BLaER1 (cell line): ENCODE results near the gene ST8SIA2.
"Not testable (repeated sequence)": the region's sequence is repeated elsewhere in the genome, so short reads cannot be mapped to it uniquely, and the experiment has no call there.

ENCODE experiments used
- H3K27ac ChIP-seq: shearing (Covaris generic); formaldehyde crosslinking; 2 replicates; pipeline ENCODE4 v1.8.1; 2022
- H3K27me3 ChIP-seq: shearing (Covaris generic); formaldehyde crosslinking; 2 replicates; pipeline ENCODE4 v1.8.1; 2022
- H3K36me3 ChIP-seq: shearing (Covaris generic); formaldehyde crosslinking; 2 replicates; pipeline ENCODE4 v1.8.1; 2022
- H3K4me1 ChIP-seq: shearing (Covaris generic); formaldehyde crosslinking; 2 replicates; pipeline ENCODE4 v1.8.1; 2022
- H3K4me2 ChIP-seq: shearing (Covaris generic); formaldehyde crosslinking; 2 replicates; pipeline ENCODE4 v1.8.1; 2022
- H3K4me3 ChIP-seq: shearing (Covaris generic); formaldehyde crosslinking; 2 replicates; pipeline ENCODE4 v1.8.1; 2022
- H3K9ac ChIP-seq: shearing (Covaris generic); formaldehyde crosslinking; 2 replicates; pipeline ENCODE4 v1.8.1; 2022
- H3K9me3 ChIP-seq: shearing (Covaris generic); formaldehyde crosslinking; 2 replicates; pipeline ENCODE4 v1.8.1; 2022
- H4K20me1 ChIP-seq: shearing (Covaris generic); formaldehyde crosslinking; 2 replicates; pipeline ENCODE4 v1.8.1; 2022
- Cebpa-rat ChIP-seq: shearing (Covaris generic); IDR thresholded peaks from 2 replicates; pipeline ENCODE4 v1.8.1; 2022

Gene ST8SIA2

DNA sequence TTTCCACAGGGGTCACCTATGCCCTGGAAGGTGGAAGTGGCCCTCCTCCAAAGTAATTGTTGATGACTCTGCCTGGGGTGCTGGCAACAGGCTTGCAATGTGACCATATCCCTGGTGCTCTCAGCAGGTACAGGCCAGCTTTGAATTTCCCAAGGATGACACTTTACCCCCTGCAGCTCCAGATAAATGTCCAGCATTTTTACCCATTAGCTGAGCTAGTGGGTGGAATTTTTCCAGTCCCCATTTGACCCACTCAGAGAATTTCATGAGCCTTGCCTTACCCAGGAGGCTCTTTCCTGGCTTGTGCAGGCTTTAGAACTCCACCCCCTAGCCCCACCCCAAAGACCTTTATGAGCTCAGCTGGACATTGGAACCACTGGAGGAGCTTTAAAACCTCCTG is 77.6 kb downstream of the ST8SIA2 start:
- no peaks in the 10 kb centered on the region for H3K4me1 ChIP-seq
- no peaks in the 10 kb centered on the region for H4K20me1 ChIP-seq
- TF ChIP-seq Cebpa-rat, result no peak
- H3K9me3 ChIP-seq, result no peaks in the 10 kb centered on the region
- no peak overlapping the region for H3K9ac ChIP-seq
- H3K4me2 ChIP-seq, result no peak overlapping the region
- no peaks in the 10 kb centered on the region for H3K27me3 ChIP-seq
- no peak overlapping the region for H3K4me3 ChIP-seq
- H3K27ac ChIP-seq, result no peak overlapping the region
- H3K36me3 ChIP-seq, result peaks cover 18% of the 10 kb centered on the region

DNA sequence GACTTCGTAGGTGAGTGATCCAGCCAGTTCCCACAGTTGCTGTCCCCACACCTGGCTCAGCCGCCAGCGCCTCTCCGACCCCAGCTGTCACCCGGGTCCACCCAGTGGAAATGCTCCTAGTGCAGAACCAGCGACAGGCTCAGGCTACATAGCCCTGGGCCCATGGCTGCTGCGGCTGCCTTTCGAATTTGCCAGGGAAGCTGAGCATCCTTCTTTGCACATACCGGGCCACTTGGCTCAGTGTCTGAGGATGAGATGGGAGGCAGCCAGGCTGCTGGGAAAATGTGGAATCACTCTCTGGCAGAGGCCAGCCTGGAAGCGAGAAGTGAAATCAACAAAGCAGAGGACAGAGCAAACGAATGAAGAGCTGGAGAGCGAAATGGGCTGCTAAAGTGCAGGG is 80.1 kb downstream of the ST8SIA2 start:
- Histone ChIP-seq H4K20me1 (no peaks in the 10 kb centered on the region), H3K36me3 (no peaks in the 10 kb centered on the region), H3K9me3 (no peaks in the 10 kb centered on the region), H3K27ac (no peak overlapping the region), H3K4me2 (no peak overlapping the region), H3K27me3 (no peaks in the 10 kb centered on the region), H3K4me3 (no peak overlapping the region), H3K9ac (no peak overlapping the region), H3K4me1 (no peaks in the 10 kb centered on the region)
- no peak for TF ChIP-seq Cebpa-rat

DNA sequence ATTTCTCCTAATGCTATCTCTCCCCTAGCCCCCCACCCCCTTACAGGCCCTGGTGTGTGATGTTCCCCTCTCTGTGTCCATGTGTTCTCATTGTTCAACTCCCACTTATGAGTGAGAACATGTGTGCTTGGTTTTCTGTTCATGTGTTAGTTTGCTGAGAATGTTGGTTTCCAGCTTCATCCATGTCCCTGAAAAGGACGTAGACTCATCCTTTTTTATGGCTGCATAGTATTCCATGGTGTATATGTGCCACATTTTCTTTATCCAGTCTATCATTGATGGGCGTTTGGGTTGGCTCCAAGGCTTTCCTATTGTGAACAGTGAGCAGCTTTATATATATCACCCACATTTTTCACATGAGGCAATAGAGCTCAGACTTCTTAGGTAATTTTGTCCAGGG is 86.0 kb downstream of the ST8SIA2 start:
- H3K36me3 ChIP-seq, H3K4me3 ChIP-seq, H3K9ac ChIP-seq, H3K4me1 ChIP-seq, H3K9me3 ChIP-seq, H3K27me3 ChIP-seq, H3K4me2 ChIP-seq, H3K27ac ChIP-seq, H4K20me1 ChIP-seq: not testable (repeated sequence)

DNA sequence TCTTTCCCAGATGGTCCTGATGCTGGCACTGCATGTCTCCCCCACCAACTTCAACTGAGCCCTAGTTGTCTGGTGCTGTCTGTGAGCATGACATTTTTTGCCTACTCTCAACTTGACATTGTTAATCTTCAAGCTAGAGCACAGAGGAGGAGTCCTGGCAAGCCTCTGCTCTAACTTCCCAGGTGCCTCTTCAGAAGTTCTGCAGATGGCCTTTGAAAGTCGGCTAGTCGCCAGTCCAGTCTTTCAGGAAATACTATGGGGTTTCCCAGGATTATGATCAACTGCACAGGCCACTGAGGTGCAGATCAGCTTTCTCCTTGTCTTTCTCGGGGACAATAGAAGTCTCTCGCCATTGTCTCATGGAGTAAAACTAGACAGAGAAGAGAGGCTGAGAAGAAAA is 86.7 kb downstream of the ST8SIA2 start:
- H3K36me3 ChIP-seq, result no peaks in the 10 kb centered on the region
- H3K4me3 ChIP-seq, result no peak overlapping the region
- H3K27me3 ChIP-seq, result no peaks in the 10 kb centered on the region
- no peak overlapping the region for H3K27ac ChIP-seq
- no peaks in the 10 kb centered on the region for H3K4me1 ChIP-seq
- no peaks in the 10 kb centered on the region for H4K20me1 ChIP-seq
- no peak for TF ChIP-seq Cebpa-rat
- H3K9me3 ChIP-seq, result no peaks in the 10 kb centered on the region
- no peak overlapping the region for H3K4me2 ChIP-seq
- no peak overlapping the region for H3K9ac ChIP-seq

DNA sequence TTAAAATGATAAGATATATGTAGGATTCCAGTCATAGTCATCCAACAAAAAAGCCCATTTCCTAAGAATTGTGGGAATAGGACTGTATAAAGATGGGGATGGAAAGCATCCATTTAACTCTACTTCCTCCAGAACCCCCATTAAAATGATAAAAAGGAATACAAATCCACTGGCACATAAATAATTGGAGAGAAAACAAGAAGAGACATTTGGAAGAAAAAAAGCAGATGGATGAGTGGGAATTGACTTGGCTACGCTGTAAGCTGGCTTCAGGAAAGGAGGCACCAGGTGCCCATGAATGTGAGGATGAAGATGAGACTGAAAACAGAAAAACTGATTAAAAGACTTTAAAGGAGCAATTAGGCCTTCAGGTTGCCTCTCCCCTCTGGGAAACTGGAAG is 91.8 kb downstream of the ST8SIA2 start:
- H3K27ac ChIP-seq, result no peak overlapping the region
- H3K4me1 ChIP-seq, result no peaks in the 10 kb centered on the region
- no peak overlapping the region for H3K9ac ChIP-seq
- no peak overlapping the region for H3K4me3 ChIP-seq
- TF ChIP-seq Cebpa-rat, result no peak
- H3K36me3 ChIP-seq, result no peaks in the 10 kb centered on the region
- no peak overlapping the region for H3K4me2 ChIP-seq
- peaks cover 10% of the 10 kb centered on the region for H3K9me3 ChIP-seq
- H4K20me1 ChIP-seq, result no peaks in the 10 kb centered on the region
- no peaks in the 10 kb centered on the region for H3K27me3 ChIP-seq

DNA sequence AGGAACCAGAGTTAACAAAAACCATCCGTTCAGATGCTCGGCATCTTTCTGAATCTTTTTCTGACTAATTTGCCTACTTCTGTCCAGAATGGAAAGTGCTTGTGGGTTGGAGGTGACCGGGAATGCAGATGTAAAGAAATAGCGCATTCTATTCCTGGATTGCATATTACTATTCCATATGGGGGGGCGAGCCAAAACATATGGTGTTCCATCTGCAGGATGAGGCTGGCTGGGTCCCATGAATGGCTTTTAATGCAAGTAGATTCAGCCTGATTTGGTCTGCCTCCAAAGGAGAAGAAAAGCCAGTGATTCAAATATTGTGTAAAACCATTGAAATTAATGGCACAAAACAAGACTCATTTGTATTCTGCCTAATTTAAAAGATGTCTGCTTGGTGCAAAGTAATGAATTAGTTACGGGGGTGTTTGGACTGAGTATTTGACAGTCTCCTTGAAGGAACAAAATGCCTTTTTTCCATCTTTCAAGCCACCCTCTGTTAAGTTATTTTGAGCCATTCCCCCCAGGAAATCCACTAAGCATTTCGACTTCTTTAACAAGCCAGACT is 99.0 kb downstream of the ST8SIA2 start:
- H3K27me3 ChIP-seq, result no peaks in the 10 kb centered on the region
- TF ChIP-seq Cebpa-rat, result no peak

DNA sequence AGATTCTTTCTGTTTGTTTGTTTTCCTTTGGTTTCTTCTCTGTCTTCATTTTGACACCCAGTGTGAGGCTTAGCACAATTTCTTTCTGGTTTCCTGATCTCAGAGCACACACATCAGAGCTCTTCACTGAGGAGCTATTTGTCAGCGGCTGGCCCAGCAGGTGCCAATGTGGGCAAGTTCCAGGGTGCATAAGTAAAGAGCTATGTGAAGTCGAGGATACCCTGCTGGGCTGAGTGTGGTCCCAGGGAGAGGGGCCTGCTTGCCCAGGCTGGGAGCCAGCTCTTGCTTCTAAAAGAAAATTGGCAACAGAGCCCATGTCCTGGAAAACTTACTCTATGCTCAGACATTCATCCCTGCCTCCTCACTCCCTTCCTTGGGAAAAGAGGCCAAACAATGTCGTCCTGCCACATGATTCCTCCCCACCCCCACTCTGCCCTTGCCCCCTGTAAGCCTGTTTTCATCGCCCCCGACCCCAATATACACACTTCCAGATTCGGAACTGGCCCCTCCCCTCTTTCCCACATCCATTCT is 101.2 kb downstream of the ST8SIA2 start:
- Histone ChIP-seq H3K4me3 (no peak overlapping the region), H3K9ac (no peak overlapping the region), H3K4me2 (no peak overlapping the region), H3K36me3 (no peaks in the 10 kb centered on the region), H3K27ac (no peak overlapping the region), H3K4me1 (no peaks in the 10 kb centered on the region), H3K27me3 (no peaks in the 10 kb centered on the region), H4K20me1 (no peaks in the 10 kb centered on the region), H3K9me3 (peaks cover 11% of the 10 kb centered on the region)
- no peak for TF ChIP-seq Cebpa-rat

More for the DNA sequence above, 99.0 kb downstream of the ST8SIA2 start:
- H3K27ac ChIP-seq, result no peak overlapping the region
- H3K36me3 ChIP-seq, result no peaks in the 10 kb centered on the region
- no peak overlapping the region for H3K9ac ChIP-seq
- H3K4me2 ChIP-seq, result no peak overlapping the region
- H3K9me3 ChIP-seq, result peaks cover 16% of the 10 kb centered on the region
- H3K4me3 ChIP-seq, result no peak overlapping the region
- no peaks in the 10 kb centered on the region for H4K20me1 ChIP-seq
- H3K4me1 ChIP-seq, result no peaks in the 10 kb centered on the region

DNA sequence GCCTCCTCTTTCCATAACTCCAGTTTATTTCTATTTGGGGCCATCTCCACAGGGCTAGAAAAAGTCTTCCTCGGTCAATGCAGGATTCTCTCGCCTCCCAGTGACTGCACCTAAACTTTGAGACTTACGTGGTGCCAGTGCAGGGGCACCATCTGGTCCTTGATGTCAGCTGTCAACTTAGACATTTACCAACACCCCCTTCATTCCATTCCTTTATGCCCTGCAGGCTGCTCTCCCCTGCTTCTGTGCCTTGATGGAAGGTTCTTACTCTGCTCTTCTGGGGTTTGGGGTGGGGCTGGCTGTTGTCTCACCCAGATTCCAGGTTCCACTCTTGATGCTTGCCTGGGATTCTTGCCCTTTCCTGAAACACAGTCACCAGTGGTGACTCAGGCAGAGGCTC is 101.8 kb downstream of the ST8SIA2 start:
- no peaks in the 10 kb centered on the region for H3K36me3 ChIP-seq
- H3K27ac ChIP-seq, result no peak overlapping the region
- TF ChIP-seq Cebpa-rat, result no peak
- H3K4me2 ChIP-seq, result no peak overlapping the region
- no peaks in the 10 kb centered on the region for H3K4me1 ChIP-seq
- H3K9me3 ChIP-seq, result 0 out of 2 replicates have a peak, but pooled peaks cover 6% of the 10 kb centered on the region
- no peaks in the 10 kb centered on the region for H4K20me1 ChIP-seq
- no peak overlapping the region for H3K4me3 ChIP-seq
- no peaks in the 10 kb centered on the region for H3K27me3 ChIP-seq
- H3K9ac ChIP-seq, result no peak overlapping the region

DNA sequence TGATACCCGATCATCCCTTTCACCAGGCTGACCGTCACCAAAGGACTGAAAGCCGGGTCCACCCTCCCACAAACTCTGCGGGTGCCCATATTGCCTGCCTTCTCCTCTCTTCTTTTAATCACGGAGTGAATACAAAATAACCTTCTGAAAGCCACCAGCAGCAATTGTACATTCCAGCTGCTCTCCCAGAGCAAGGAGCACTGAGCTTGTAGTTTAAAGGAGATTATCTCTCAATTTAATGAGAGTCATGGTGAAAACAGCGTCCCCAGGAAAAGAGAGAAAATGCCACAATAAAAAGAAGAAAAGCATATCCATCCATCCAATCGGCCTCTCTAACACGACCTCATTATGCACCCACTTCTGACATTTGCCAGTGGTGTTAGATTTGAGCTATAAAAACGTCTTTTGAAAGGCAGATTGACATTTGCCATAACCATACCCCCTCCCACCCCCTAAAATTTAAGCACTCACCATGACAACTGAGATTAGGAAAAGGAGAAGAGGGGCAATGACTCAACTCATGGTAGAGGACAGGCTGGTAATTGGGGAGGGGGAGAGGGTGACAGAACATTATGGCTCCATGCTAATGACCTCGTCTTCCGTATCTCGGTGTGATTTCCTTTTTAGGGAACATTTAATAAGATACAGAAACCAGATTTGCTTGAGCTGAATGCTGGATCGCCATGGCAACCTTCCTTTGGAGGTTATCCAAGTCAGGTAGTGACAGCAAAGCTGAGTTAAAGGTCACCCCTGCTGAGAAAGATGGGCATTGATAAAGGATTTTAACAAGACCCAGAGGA is 106.2 kb downstream of the ST8SIA2 start:
- no peaks in the 10 kb centered on the region for H4K20me1 ChIP-seq
- H3K9me3 ChIP-seq, result no peaks in the 10 kb centered on the region
- H3K36me3 ChIP-seq, result no peaks in the 10 kb centered on the region
- no peaks in the 10 kb centered on the region for H3K4me1 ChIP-seq
- no peak overlapping the region for H3K4me2 ChIP-seq
- no peak overlapping the region for H3K27ac ChIP-seq
- H3K27me3 ChIP-seq, result no peaks in the 10 kb centered on the region
- no peak for TF ChIP-seq Cebpa-rat
- no peak overlapping the region for H3K9ac ChIP-seq
- H3K4me3 ChIP-seq, result no peak overlapping the region

DNA sequence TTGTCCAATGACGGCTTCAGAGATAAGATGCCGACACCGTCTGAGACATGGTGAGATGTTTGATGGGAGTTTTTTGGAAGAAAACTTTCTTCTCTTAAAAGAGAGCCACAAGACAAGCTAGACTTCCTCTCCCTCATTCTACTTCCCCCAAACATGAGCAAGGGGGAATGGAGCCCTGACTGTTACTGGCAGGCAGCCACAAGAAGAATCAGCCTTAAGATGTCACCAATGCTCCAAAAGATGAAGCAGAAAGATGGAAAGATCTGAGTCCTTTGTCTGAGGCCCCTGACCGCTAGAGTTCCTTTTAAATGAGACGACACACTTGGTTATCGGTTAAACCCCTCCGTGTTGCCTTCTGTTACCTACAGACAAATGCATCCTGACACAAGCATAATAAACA is 108.7 kb downstream of the ST8SIA2 start:
- Histone ChIP-seq H4K20me1 (no peaks in the 10 kb centered on the region), H3K9me3 (peaks cover 7% of the 10 kb centered on the region; the same call in 1 of the 2 replicates), H3K9ac (no peak overlapping the region), H3K4me2 (no peak overlapping the region), H3K36me3 (no peaks in the 10 kb centered on the region), H3K27ac (no peak overlapping the region), H3K4me3 (no peak overlapping the region), H3K4me1 (no peaks in the 10 kb centered on the region), H3K27me3 (no peaks in the 10 kb centered on the region)
- TF ChIP-seq Cebpa-rat, result no peak
